NCI-H345 treated with DMSO at 0.1 percent for 48 hours (cell line): ENCODE data around the gene SURF4.
A peak's percentile ranks its signal among the peaks of the same experiment; 100 is the strongest.

ENCODE experiments used
- DNase-seq: peaks from one replicate; lab custom pipeline; 2025; ENCODE audit not compliant: unreplicated experiment; lab: John Stamatoyannopoulos, UW

The SURF4 gene

GRCh38 chr9:133375116-133375723, 640 bp downstream of the SURF4 start:
- no peak for DNase-seq

- DNase-seq, result no peak
These were observed 1.2 kb downstream of the SURF4 start for GRCh38 chr9:133374612-133375115.

- no peak for DNase-seq
These were observed 3.7 kb downstream of the SURF4 start for GRCh38 chr9:133372144-133372543.

GRCh38 chr9:133371261-133371711, 4.6 kb downstream of the SURF4 start:
- no peak for DNase-seq

- DNase-seq, result no peak
These were observed 5.2 kb downstream of the SURF4 start for GRCh38 chr9:133370685-133371084.

- no peak for DNase-seq
These were observed 5.9 kb downstream of the SURF4 start for GRCh38 chr9:133369933-133370332.

GRCh38 chr9:133369422-133369821, 6.4 kb downstream of the SURF4 start:
- no peak for DNase-seq

- DNase-seq, result no peak
These were observed 7.5 kb downstream of the SURF4 start for GRCh38 chr9:133368249-133368881.

GRCh38 chr9:133367778-133368177, 8.1 kb downstream of the SURF4 start:
- DNase-seq, result no peak

GRCh38 chr9:133367221-133367620, 8.6 kb downstream of the SURF4 start:
- DNase-seq, result no peak

GRCh38 chr9:133366435-133366834, 9.4 kb downstream of the SURF4 start:
- no peak for DNase-seq

- no peak for DNase-seq
These were observed 13.4 kb downstream of the SURF4 start for GRCh38 chr9:133362359-133363044.

GRCh38 chr9:133361507-133362092, 14.3 kb downstream of the SURF4 start:
- no peak for DNase-seq

GRCh38 chr9:133360400-133361393, 15.2 kb downstream of the SURF4 start:
- no peak for DNase-seq

GRCh38 chr9:133359399-133360175, 16.3 kb downstream of the SURF4 start:
- DNase-seq, result no peak

GRCh38 chr9:133357656-133358055, 18.2 kb downstream of the SURF4 start:
- DNase-seq, result no peak

GRCh38 chr9:133356391-133357091, 19.3 kb downstream of the SURF4 start, which contains the start of the genes SURF1 and SURF2:
Gene SURF1 (minus strand): TSS chr9:133356487. CDS start chr9:133356453, 34 bp downstream.
Gene SURF2 (plus strand): TSS chr9:133356550. CDS start chr9:133356593, 43 bp downstream.
- peak; percentile 54 for DNase-seq

- DNase-seq, result no peak
These were observed 19.9 kb downstream of the SURF4 start for GRCh38 chr9:133355881-133356357.

- no peak for DNase-seq
These were observed 21.1 kb downstream of the SURF4 start for GRCh38 chr9:133354766-133355165.
